Measurements from ENCODE around the gene TRIAP1. TPM values are rescaled to one million over a fixed set of nuclear protein-coding genes. Genes with fewer than 3 reads are reported as not detected.
"Not testable (repeated sequence)": the region's sequence is repeated elsewhere in the genome, so short reads cannot be mapped to it uniquely, and the experiment has no call there.

Gene TRIAP1
- polyA plus RNA-seq, 12 donors = 16.8 to 43.3 (median 35.4) TPM; not detected in 1

DNA sequence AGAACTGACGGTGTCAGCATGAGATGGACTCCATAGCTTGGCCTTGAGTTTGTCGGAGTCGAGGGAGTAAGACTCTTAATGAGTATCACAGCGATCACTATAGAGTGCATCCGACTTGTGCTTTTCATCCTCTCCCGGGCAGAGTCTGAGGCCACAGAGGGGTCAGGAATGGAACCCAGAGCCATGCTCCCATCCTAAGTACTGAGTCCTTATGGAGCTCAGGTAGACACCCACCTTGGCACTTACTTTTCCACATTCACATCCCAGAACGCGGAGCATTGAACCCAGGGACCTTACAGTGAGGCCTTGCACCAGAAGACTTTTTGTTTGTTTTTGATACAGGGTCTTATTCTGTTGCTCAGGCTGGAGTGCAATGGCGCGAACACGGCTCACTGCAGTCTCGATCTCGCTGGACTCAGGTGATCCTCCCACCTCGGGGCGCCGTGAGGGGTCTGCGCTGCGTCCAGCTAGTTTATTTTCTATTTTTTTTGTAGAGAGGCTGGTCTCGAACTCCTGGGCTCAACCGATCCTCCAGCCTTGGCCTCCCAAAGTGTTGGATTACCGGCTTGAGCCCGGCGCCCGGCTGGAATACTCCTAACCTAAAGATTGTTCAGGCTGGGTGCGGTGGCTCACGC lies 24.1 kb upstream of the TRIAP1 start:
- DNase-seq = no peak

GRCh38 chr12:120469450-120470149 lies 23.4 kb upstream of the TRIAP1 start, which contains the start of gene SRSF9:
SRSF9 (minus strand) TSS chr12:120469748; CDS start chr12:120469609, 139 bp downstream.
- DNase-seq = peak; percentile 99

- DNase-seq = peak; percentile 54
These were observed 22.8 kb upstream of the TRIAP1 start for GRCh38 chr12:120468821-120469449.

- peak; percentile 30 for DNase-seq
These were observed 22.2 kb upstream of the TRIAP1 start for GRCh38 chr12:120468325-120468820.

DNA sequence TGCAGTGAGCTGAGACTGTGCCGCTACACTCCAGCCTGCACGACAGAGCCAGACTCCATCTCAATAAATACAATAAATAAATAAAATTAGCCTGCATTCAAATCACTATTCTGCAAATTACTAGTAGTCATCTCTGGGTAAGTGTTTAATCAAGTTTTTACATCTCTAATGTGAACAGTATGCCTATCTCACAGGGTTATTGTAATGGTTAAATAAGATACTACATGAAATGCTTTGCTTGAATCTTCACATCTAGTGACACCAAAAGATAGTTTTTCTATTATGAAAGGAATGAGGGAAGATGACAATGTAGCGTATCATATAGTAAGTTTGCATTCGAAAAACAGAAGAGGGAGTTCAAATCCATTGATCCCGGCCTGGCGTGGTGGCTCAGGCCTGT lies 21.3 kb upstream of the TRIAP1 start:
- DNase-seq = no peak

DNA sequence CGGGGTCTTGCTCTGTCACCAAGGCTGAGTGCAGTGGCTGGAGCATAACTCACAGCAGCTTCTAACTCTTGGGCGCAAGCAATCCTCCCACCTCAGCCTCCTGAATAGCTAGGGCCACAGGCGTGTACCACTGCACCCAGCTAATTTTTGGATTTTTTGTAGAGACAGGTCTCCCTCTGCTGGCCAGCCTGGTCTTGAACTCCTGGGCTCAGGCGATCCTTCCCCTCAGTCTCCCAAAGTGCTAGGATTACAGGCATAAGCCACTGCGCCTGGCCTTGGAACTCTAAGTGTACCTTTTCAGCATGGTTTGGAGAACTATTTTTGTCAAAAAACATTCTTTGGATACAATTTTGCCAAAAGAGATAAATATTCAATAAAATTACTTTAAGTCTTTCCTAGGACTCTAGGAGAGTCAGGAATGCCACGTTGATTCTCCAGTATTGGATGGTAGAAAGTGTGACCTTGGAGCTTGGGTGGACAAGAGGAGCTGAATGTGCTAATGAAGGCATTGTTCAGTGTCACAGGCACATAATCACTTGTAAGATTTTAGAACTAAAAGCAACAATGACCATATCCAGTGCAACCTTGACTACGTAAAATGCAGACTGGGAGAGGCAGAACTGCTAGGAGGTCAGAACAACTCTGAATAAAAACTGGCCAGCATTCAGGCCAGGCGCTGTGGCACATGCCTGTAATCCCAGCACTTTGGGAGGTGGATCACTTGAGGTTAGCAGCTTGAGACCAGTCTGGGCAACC lies 20.6 kb upstream of the TRIAP1 start:
- DNase-seq = peak; percentile 32

DNA sequence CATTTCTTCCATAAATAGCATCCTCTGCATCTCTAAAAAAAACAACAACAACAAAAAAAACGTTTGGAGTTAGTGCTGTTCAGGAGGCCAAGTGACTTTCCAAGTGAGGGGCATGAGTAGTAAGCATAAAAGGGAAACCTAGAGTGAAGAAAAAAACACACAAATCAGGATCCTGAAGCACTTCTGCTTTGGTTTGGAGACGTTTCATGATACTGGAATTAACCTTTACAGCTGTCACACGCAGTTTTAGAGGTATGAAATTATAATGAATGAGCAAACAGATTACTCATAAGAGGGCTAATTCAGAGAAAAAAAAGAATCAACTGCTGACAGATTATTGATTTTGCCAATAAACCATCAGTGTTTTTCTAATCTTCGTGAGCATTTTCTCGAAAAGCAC lies 19.6 kb upstream of the TRIAP1 start:
- DNase-seq = no peak

- DNase-seq = no peak
These were observed 17.5 kb upstream of the TRIAP1 start for GRCh38 chr12:120463712-120464111.

- no peak for DNase-seq
These were observed 16.0 kb upstream of the TRIAP1 start for GRCh38 chr12:120462099-120462640.

GRCh38 chr12:120460157-120460556 lies 14.0 kb upstream of the TRIAP1 start:
- DNase-seq = no peak

GRCh38 chr12:120457133-120457532 lies 10.9 kb upstream of the TRIAP1 start:
- no peak for DNase-seq

- DNase-seq = no peak
These were observed 9.1 kb upstream of the TRIAP1 start for GRCh38 chr12:120455302-120455701.

DNA sequence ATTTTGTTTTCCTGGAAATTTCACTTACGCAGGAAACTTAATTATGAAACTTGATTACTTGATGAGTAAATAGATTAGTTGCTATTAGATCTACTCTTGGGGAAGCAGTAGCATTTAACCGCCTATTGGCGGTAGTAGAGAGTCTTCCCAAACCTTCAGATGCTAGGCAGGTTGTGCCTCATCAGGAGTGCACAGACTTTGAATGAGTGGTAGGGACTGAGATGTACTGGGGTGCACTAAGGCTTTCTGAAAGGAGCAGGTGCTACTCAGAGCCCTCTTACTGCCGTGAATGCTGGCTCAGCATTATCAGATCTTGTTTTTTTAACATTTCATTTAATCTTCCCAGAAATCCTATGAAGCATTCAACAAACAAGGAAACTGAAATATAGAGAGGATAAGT lies 7.8 kb upstream of the TRIAP1 start:
- no peak for DNase-seq

GRCh38 chr12:120453060-120453750 lies 7.0 kb upstream of the TRIAP1 start:
- DNase-seq = no peak

DNA sequence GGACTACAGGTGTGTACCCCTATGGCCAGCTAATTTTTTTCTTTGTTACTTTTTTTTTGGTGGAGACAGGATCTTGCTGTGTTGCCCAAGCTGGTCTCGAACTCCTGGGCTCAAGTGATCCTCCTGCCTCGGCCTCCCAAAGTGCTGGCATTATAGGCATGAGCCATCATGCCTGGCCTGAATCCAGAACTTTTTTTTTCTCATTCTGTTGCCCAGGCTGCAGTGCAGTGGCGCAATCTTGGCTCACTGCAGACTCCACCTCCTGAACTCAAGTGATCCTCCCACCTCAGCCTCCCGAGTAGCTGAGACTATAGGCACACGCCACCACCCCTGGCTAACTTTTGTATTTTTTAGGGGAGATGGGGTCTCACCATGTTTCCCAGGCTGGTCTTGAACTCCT lies 6.3 kb upstream of the TRIAP1 start:
- not testable (repeated sequence) for DNase-seq

DNA sequence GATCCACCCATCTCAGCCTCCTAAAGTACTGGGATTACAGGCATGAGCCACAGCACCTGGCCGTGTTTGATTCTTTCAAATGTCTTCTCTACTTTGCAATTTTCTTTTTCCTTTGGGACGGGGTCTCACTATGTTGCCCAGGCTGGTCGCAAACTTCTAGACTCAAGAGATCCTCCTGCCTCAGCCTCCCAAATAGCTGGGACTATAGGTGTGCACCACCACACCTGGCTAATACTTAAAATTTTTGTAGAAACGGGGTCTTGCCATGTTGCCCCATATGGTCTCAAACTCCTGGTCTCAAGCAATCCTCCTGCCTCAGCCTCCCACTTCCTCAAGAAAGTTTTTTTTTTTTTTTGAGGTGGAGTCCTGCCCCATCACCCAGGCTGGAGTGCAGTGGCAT lies 1.8 kb upstream of the TRIAP1 start:
- no peak for DNase-seq

DNA sequence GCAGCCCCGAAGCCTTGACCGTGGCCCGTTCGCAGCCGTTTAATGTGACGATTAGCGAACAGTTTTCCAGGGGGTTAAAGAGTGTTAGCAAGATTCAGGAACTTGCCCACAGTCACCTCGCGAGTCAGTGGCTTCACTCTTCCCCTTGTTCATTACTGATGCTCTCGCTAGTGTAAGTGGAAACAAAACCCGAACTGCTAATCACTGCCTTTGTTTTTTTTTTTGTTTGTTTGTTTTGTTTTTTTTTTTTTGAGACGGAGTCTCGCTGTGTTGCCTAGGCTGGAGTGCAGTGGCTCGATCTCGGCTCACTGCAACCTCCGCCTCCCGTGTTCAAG lies 627 bp upstream of the TRIAP1 start:
- not testable (repeated sequence) for DNase-seq

GRCh38 chr12:120444676-120445075 lies 1.5 kb downstream of the TRIAP1 start:
- no peak for DNase-seq

DNA sequence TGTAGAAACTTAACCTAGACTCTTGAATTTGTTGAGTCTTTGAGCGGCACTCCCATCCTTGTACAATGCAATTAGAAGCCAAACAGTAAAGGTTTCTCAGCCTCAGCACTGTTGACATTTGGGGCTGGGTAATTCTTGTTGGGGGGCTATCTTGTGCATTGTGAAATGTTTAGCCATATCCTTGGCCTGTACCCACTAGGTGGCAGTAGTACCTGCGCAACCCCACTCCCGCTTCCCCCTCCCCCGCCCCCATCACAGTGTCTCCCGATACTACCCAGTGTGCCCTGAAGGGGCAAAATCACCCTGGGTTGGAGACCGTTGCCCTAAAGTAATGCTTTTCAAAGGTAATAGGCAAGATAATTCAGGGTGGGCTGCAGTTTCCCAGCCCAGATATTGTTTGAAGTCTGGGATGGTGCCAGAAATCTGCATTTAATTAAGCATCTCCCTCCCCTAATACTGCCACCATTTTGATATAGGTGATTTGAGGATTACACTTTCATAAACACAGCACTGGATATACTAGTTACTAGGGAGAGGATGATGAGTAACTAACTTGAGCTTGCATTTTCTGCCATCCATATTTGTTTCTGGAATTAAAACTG lies 6.4 kb downstream of the TRIAP1 start:
- peak; percentile 34 for DNase-seq

DNA sequence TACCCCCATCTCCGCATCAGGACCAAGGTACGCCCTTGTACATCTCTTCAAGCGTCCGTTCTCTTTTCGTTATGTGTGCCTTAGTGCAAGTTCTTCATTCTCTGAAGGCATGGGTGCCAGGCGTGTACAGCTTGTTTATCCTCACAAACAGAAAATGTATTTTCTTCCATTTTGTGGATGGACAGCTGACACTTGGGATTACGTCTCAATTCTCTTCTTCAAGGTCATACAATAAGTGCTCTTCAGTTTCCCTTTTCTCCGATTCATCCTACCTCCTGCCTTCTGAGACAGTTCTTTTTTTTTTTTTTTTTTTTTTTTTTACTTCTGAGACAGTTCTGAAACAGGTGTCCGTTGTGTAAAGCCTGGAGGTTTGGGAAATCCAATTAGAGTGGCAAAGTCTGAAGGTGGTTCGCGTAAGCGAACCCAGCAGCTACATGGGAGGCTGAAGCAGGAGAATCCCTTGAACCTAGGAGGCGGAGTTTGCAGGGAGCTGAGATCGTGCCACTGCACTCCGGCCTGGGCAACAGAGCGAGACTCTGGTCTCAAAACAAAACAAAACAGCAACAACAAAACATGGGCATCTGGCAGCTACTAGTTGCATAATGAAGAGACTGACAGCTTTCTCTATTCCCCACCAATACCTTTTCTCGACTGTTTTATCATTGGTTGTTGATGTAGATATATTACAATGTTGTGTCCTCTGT lies 7.5 kb downstream of the TRIAP1 start:
- DNase-seq = no peak
